ENCODE results near the gene KRT3. TPM values are rescaled to one million over a fixed set of nuclear protein-coding genes. Genes with fewer than 3 reads are reported as not detected.
"Not testable (repeated sequence)": the region's sequence is repeated elsewhere in the genome, so short reads cannot be mapped to it uniquely, and the experiment has no call there.

Gene KRT3
- total RNA-seq, 2 donors from 2014 or later: not detected

- no peaks in the 10 kb centered on the region for H3K27me3 ChIP-seq (replicated peaks; ENCODE audit: insufficient read depth)
- no peak overlapping the region for H3K4me3 ChIP-seq
- H3K9me3 ChIP-seq: no peaks in the 10 kb centered on the region
- 80% methylated on average over 9 of the region's 9 CpGs for WGBS
- no peaks in the 10 kb centered on the region for H3K4me1 ChIP-seq (replicated peaks)
- DNase-seq (ENCODE audit: low spot score): no peak
- intact Hi-C loops (cut with DNase I): no loop called here
- H3K27ac ChIP-seq: no peak overlapping the region
- no peaks in the 10 kb centered on the region for H3K36me3 ChIP-seq
- no peak for TF ChIP-seq POLR2A (IDR thresholded peaks at IDR 0.05)
- TF ChIP-seq CTCF (IDR thresholded peaks at IDR 0.05): no peak
- TF ChIP-seq POLR2AphosphoS5 (IDR thresholded peaks at IDR 0.05): no peak
Measured at GRCh38 chr12:52763036-52763659, 32.8 kb downstream of the KRT3 start.

GRCh38 chr12:52761802-52762201 is 34.1 kb downstream of the KRT3 start:
- Histone ChIP-seq H3K4me1 (replicated peaks) (no peaks in the 10 kb centered on the region), H3K27me3 (replicated peaks; ENCODE audit: insufficient read depth) (no peaks in the 10 kb centered on the region), H3K4me3 (no peak overlapping the region), H3K9me3 (no peaks in the 10 kb centered on the region), H3K27ac (no peak overlapping the region), H3K36me3 (no peaks in the 10 kb centered on the region)
- no peak for DNase-seq (ENCODE audit: low spot score)
- intact Hi-C loops (cut with DNase I): no loop called here
- 92% methylated on average over 2 of the region's 2 CpGs for WGBS
- no peak for TF ChIP-seq POLR2A (IDR thresholded peaks at IDR 0.05)
- TF ChIP-seq POLR2AphosphoS5 (IDR thresholded peaks at IDR 0.05): no peak
- no peak for TF ChIP-seq CTCF (IDR thresholded peaks at IDR 0.05)

- H3K36me3 ChIP-seq; H3K27me3 ChIP-seq (replicated peaks; ENCODE audit: insufficient read depth); H3K27ac ChIP-seq; H3K4me1 ChIP-seq (replicated peaks); DNase-seq (ENCODE audit: low spot score); intact Hi-C loops (cut with DNase I); H3K4me3 ChIP-seq; H3K9me3 ChIP-seq: not testable (repeated sequence)
- 78% methylated on average over 8 of the region's 8 CpGs for WGBS
Measured at GRCh38 chr12:52761218-52761617, 34.7 kb downstream of the KRT3 start.

GRCh38 chr12:52760623-52761022 is 35.3 kb downstream of the KRT3 start:
- no peak for DNase-seq (ENCODE audit: low spot score)
- Histone ChIP-seq H3K27ac (no peak overlapping the region), H3K9me3 (no peaks in the 10 kb centered on the region), H3K4me1 (replicated peaks) (no peaks in the 10 kb centered on the region), H3K27me3 (replicated peaks; ENCODE audit: insufficient read depth) (no peaks in the 10 kb centered on the region), H3K36me3 (no peaks in the 10 kb centered on the region), H3K4me3 (no peak overlapping the region)
- intact Hi-C loops (cut with DNase I): no loop called here
- TF ChIP-seq POLR2A (IDR thresholded peaks at IDR 0.05): no peak
- no peak for TF ChIP-seq POLR2AphosphoS5 (IDR thresholded peaks at IDR 0.05)
- no peak for TF ChIP-seq CTCF (IDR thresholded peaks at IDR 0.05)

GRCh38 chr12:52759695-52760094 is 36.2 kb downstream of the KRT3 start:
- intact Hi-C loops (cut with DNase I): no loop called here
- Histone ChIP-seq H3K27me3 (replicated peaks; ENCODE audit: insufficient read depth) (no peaks in the 10 kb centered on the region), H3K4me3 (no peak overlapping the region), H3K9me3 (no peaks in the 10 kb centered on the region), H3K27ac (no peak overlapping the region), H3K4me1 (replicated peaks) (no peaks in the 10 kb centered on the region), H3K36me3 (no peaks in the 10 kb centered on the region)
- TF ChIP-seq POLR2A (IDR thresholded peaks at IDR 0.05): no peak
- no peak for TF ChIP-seq POLR2AphosphoS5 (IDR thresholded peaks at IDR 0.05)
- TF ChIP-seq CTCF (IDR thresholded peaks at IDR 0.05): no peak
- DNase-seq (ENCODE audit: low spot score): no peak
- WGBS: 61% methylated on average over 2 of the region's 2 CpGs
